ENCODE measurements around the gene DUSP8. TPM values are rescaled to one million over a fixed set of nuclear protein-coding genes. Genes with fewer than 3 reads are reported as not detected.

DUSP8 gene
- total and polyA plus RNA-seq, 8 donors: 6.4 to 23.5 (median 12.2) TPM

- Histone ChIP-seq H3K27ac (no peak overlapping the region), H3K9me3 (no peaks in the 10 kb centered on the region), H3K4me3 (no peak overlapping the region), H3K27me3 (no peaks in the 10 kb centered on the region), H3K4me1 (peaks cover 4 to 8% (median 4%) of the 10 kb centered on the region in 3 donors), H3K36me3 (no peaks in the 10 kb centered on the region)
- DNase-seq: peak in 2 of 6 donors; percentile 46 to 63
- ATAC-seq: no peak
- no peak for TF ChIP-seq CTCF (IDR thresholded peaks at IDR 0.05)
- FAIRE-seq: no peak
- intact Hi-C loops (cut with DNase I): loop anchor here in 2 of 3 donors (5.0 kb wide), 2 partner anchors 226 to 316 kb away; no protein-coding TSS in a partner anchor
- 91 to 94% methylated on average over 23 of the region's 23 CpGs for WGBS, 2 donors
Observed at GRCh38 chr11:1518301-1518700, 53.8 kb downstream of the DUSP8 start.

- TF ChIP-seq CTCF (IDR thresholded peaks at IDR 0.05): no peak
- no peak overlapping the region for H3K4me3 ChIP-seq
- no peak overlapping the region for H3K27ac ChIP-seq
- FAIRE-seq: no peak
- H3K4me1 ChIP-seq: peaks cover 4 to 8% (median 4%) of the 10 kb centered on the region in 3 donors
- intact Hi-C loops (cut with DNase I): loop anchor here in 2 of 3 donors (5.0 kb wide), 2 partner anchors 225 to 315 kb away; no protein-coding TSS in a partner anchor
- no peaks in the 10 kb centered on the region for H3K9me3 ChIP-seq
- ATAC-seq: no peak
- H3K36me3 ChIP-seq: no peaks in the 10 kb centered on the region
- no peaks in the 10 kb centered on the region for H3K27me3 ChIP-seq
- peak in 2 of 6 donors; percentile 46 to 67 for DNase-seq
- 85 to 89% methylated on average over 28 of the region's 28 CpGs for WGBS, 2 donors
Observed at GRCh38 chr11:1517117-1518005, 54.7 kb downstream of the DUSP8 start.

DNA sequence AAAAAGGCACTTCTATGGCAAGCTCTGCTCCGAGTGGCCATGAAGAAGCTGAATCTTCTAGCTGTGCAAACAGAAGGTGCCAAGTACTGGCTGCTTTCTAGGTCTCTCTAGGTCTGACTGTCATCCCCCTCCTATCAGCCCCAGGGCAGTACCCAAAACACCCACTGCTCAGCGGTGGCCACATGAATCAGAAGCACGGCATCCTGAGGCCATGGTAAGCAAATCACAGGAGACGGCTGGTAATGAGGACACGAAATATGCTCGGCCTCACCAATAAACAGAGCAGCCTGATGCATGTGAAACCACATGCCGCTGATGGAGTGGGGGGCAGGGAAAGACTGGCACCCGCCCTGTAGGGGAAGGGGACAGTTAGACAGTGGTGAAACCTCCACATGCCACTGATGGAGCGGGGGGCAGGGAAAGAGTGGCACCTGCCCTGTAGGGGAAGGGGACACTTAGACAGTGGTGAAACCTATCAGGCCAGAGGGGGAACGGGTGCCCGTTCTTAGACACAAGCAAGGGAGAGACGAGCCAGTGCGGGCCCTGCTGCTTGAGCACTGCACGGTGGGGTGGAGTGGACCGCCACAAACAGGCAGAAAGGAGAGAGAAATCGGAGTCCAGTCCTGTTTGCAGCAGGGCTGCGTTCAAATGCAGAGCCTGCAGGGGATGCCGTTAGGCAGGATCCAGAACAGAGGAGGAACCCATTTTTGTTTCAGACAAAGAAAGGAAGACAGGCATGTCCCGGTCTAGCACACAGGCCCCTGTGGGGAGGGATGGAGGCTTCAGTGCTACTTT lies 55.6 kb downstream of the DUSP8 start:
- H3K27me3 ChIP-seq: no peaks in the 10 kb centered on the region
- ATAC-seq (no peak), DNase-seq (peak in 2 of 6 donors; percentile 43 to 44), FAIRE-seq (no peak)
- intact Hi-C loops (cut with DNase I): loop anchor here in 2 of 3 donors (5.0 kb wide), 2 partner anchors 224 to 314 kb away; no protein-coding TSS in a partner anchor
- H3K4me1 ChIP-seq: peaks cover 4 to 8% (median 4%) of the 10 kb centered on the region in 3 donors
- H3K4me3 ChIP-seq: no peak overlapping the region
- 84 to 85% methylated on average over 19 of the region's 19 CpGs for WGBS, 2 donors
- H3K36me3 ChIP-seq: no peaks in the 10 kb centered on the region
- no peak for TF ChIP-seq CTCF (IDR thresholded peaks at IDR 0.05)
- no peaks in the 10 kb centered on the region for H3K9me3 ChIP-seq
- no peak overlapping the region for H3K27ac ChIP-seq

DNA sequence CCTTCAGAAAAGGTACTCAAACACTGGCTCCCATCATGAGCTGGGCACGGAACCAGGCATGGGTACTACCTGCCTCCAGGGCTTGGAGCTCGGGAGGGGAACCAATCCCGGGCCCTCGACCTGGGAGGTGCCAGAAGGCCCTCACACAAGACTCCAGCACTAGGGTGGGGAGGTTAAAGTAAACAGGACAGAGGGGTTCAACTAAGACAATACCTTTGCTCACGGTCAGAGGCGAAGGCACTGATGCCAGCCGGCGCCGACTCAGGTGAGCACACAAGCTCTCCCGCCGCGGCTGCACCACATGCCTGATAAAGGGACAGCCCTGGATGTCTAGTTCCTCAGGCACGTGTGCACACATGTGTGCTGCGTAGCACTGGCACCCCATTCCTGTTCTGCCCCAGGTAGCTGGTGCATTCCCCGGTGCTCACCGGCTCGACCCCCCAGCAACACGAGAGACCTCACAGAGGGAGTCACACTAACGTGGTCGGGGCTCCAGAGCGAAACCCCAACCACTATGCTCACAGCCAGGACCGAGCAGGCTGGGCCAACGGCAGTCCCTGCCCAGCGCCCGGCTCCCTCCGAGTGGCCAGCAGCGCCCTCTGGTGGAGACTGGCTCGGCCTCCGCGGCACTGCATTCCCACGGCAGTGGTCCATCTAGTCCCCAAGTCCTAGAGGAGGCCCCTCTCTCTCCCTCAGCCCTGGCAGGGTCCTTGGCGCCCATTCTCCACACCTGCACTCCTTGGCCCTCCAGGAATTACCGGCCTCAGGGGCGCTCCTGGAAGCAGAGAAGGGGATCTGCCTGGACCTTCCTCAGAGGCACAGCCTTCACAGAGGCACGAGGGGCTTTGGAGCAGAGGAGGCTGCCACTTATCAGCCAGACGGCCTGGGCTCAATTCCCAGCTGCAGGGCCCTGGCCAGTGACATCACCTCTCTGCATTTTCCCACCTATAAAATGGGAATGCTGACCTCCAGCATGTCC lies 56.7 kb downstream of the DUSP8 start:
- H3K9me3 ChIP-seq: no peaks in the 10 kb centered on the region
- WGBS, 2 donors: 17 to 18% methylated on average over 36 of the region's 36 CpGs
- DNase-seq: peak; percentile 64 to 99 (median 88)
- peaks cover 4 to 8% (median 4%) of the 10 kb centered on the region in 3 donors for H3K4me1 ChIP-seq
- H3K4me3 ChIP-seq: peak overlapping the region in 1 of 4 donors; percentile 23
- TF ChIP-seq CTCF (IDR thresholded peaks at IDR 0.05): peak; percentile 86 to 97 (median 94)
- peak; percentile 95 to 98 (median 97) for ATAC-seq
- no peak for FAIRE-seq
- no peaks in the 10 kb centered on the region for H3K36me3 ChIP-seq
- intact Hi-C loops (cut with DNase I): loop anchor here in 2 of 3 donors (2.0 to 5.0 kb wide), 3 partner anchors 223 to 313 kb away; no protein-coding TSS in a partner anchor
- no peaks in the 10 kb centered on the region for H3K27me3 ChIP-seq
- H3K27ac ChIP-seq: no peak overlapping the region
